ENCODE data around the gene IL17RC. TPM values are rescaled to one million over a fixed set of nuclear protein-coding genes. Genes with fewer than 3 reads are reported as not detected.

The IL17RC gene
- total and polyA plus RNA-seq, 2 of the 8 experiments (the other 6 are each of a cell fraction or from before 2014, with no cell fraction given), result 11.8 to 13.0 TPM

DNA sequence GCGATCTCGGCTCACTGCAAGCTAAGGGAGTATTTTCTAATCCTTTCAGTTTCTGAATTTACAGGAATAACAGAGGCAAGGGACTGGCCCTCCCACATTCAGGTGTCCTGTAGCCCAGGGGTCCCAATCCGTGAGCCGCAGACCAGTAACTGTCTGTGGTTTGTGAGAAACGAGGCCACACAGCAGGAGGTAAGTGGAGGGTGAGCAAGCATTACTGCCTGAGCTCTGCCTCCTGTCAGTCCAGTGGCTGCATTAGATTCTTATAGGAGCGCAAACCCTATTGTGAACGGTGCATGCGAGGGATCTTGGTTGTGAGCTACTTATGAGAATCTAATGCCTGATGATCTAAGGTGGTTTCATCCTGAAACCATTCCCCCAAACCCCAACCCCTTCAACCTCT lies 5.0 kb upstream of the IL17RC start:
- Histone ChIP-seq H3K14ac (ENCODE audit: insufficient read length) (no peak overlapping the region), H3K23ac (ENCODE audit: insufficient read length) (no peak overlapping the region), H2BK20ac (ENCODE audit: low read length) (no peak overlapping the region), H3K27me3 (replicated peaks in 1 of 4; ENCODE audit: control insufficient read depth in 3 of 4, extremely low read depth in 1 of 4, insufficient read depth in 3 of 4, low read length in 3 of 4) (peaks cover 0 to 18% (median 10%) of the 10 kb centered on the region in 4 experiments; a peak in 5 of 7 replicates), H3K23me2 (ENCODE audit: low read depth, low read length) (peaks cover 10% of the 10 kb centered on the region; the same call in 1 of the 2 replicates), H2AFZ (ENCODE audit: low read length) (no peak overlapping the region), H2BK15ac (ENCODE audit: low read length) (no peak overlapping the region), H4K91ac (replicated peaks; ENCODE audit: insufficient read length, low read length) (no peak overlapping the region), H4K20me1 (replicated peaks in 1 of 2; ENCODE audit: control insufficient read depth in 1 of 2, insufficient read depth in 2 of 2, low read length in 2 of 2) (no peaks in the 10 kb centered on the region), H3K36me3 (ENCODE audit: control insufficient read depth in 2 of 4, insufficient read depth in 4 of 4, low read length in 3 of 4) (no peaks in the 10 kb centered on the region), H4K8ac (ENCODE audit: extremely low read depth, insufficient read depth, low read length) (no peak overlapping the region), H3K79me2 (ENCODE audit: control insufficient read depth in 1 of 2, insufficient read depth in 2 of 2, low read length in 2 of 2) (no peaks in the 10 kb centered on the region), H2BK120ac (replicated peaks; ENCODE audit: low read depth, low read length) (no peak overlapping the region), H3K79me1 (ENCODE audit: low read depth, low read length) (no peaks in the 10 kb centered on the region), H2AK5ac (ENCODE audit: low read depth, low read length) (no peak overlapping the region), H4K5ac (ENCODE audit: insufficient read length, low read depth, low read length) (no peak overlapping the region), H3K4me2 (ENCODE audit: insufficient read depth in 1 of 2, low read depth in 2 of 2, low read length in 2 of 2) (no peak overlapping the region), H3K4me3 (ENCODE audit: extremely low read depth in 1 of 4, insufficient read depth in 2 of 4, low read depth in 3 of 4, low read length in 4 of 4) (no peak overlapping the region), H3K4me1 (replicated peaks in 1 of 4; ENCODE audit: control insufficient read depth in 3 of 4, insufficient read depth in 4 of 4, low read length in 3 of 4) (peaks cover 0 to 16% (median 13%) of the 10 kb centered on the region in 4 experiments; a peak in 6 of 7 replicates), H3K9ac (replicated peaks in 1 of 4; ENCODE audit: extremely low read depth in 1 of 4, low read depth in 3 of 4, low read length in 3 of 4) (no peak overlapping the region), H3K18ac (ENCODE audit: extremely low read depth, low read length) (no peak overlapping the region), H2BK12ac (ENCODE audit: low read depth, low read length) (no peak overlapping the region), H3K4ac (replicated peaks; ENCODE audit: insufficient read length, low read depth, low read length) (no peak overlapping the region), H3K27ac (ENCODE audit: low read depth, low read length) (no peak overlapping the region), H2BK5ac (ENCODE audit: low read depth, low read length) (no peak overlapping the region), H3K56ac (replicated peaks; ENCODE audit: insufficient read length, low read depth, low read length) (no peak overlapping the region), H3K9me3 (ENCODE audit: insufficient read depth in 2 of 2, low read depth in 1 of 2, low read length in 1 of 2) (peaks cover 0 to 6% of the 10 kb centered on the region in 2 experiments; a peak in 2 of 4 replicates)
- WGBS, 2 experiments (ENCODE audit: extremely low coverage in 1 of 2, insufficient coverage in 1 of 2, insufficient read length in 1 of 2, insufficient replicate concordance in 2 of 2, low coverage in 1 of 2, low lambda C conversion rate in 2 of 2, missing lambda C conversion rate in 1 of 2), result 90% methylated on average over 8 of the region's 8 CpGs; no CpG with 5 or more reads in 1 of the 2 experiments
- ChIA-PET CTCF (ENCODE audit: partially characterized antibody) (interaction anchor here (0.7 to 9.1 kb wide), 6 partner anchors 17 to 105 kb away, joined by 3 to 76 read pairs (median 4); partner anchors contain the start of gene CRELD1), POLR2A (ENCODE audit: partially characterized antibody) (interaction anchor here (0.5 to 5.5 kb wide), 4 partner anchors 7 to 105 kb away, joined by 3 to 43 read pairs (median 3); partner anchors contain the start of gene IL17RE)
- TF ChIP-seq TEAD4 (IDR thresholded peaks at IDR 0.05; ENCODE audit: low read depth, low read length) (no peak), RBBP5 (IDR thresholded peaks at IDR 0.05; ENCODE audit: borderline replicate concordance, low read depth, low read length) (no peak), JUN (IDR thresholded peaks at IDR 0.05; ENCODE audit: low read depth, low read length) (no peak)
- TF ChIP-seq, protein P1, sequence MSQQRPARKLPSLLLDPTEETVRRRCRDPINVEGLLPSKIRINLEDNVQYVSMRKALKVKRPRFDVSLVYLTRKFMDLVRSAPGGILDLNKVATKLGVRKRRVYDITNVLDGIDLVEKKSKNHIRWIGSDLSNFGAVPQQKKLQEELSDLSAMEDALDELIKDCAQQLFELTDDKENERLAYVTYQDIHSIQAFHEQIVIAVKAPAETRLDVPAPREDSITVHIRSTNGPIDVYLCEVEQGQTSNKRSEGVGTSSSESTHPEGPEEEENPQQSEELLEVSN (IDR thresholded peaks at IDR 0.05), result no peak
- no peak for FAIRE-seq
- DNase-seq (ENCODE audit: low read depth in 1 of 2, low spot score in 2 of 2), result no peak
